ENCODE results near the gene KCTD18.

The KCTD18 gene

GRCh38 chr2:200461846-200462710 lies 47.8 kb downstream of the KCTD18 start:
- in situ Hi-C loops (cut with MboI; ENCODE audit: low sequenced_read_pairs) = loop anchor here (25.0 kb wide), 1 partner anchor 775 kb away; no protein-coding TSS in a partner anchor

GRCh38 chr2:200459101-200459500 lies 50.8 kb downstream of the KCTD18 start:
- in situ Hi-C loops (cut with MboI; ENCODE audit: low sequenced_read_pairs) = loop anchor here (25.0 kb wide), 1 partner anchor 772 kb away; no protein-coding TSS in a partner anchor

- in situ Hi-C loops (cut with MboI; ENCODE audit: low sequenced_read_pairs) = loop anchor here (25.0 kb wide), 1 partner anchor 769 kb away; no protein-coding TSS in a partner anchor
These were observed 53.3 kb downstream of the KCTD18 start for GRCh38 chr2:200456567-200456966.

GRCh38 chr2:200455958-200456421 lies 53.9 kb downstream of the KCTD18 start:
- in situ Hi-C loops (cut with MboI; ENCODE audit: low sequenced_read_pairs) = loop anchor here (25.0 kb wide), 1 partner anchor 769 kb away; no protein-coding TSS in a partner anchor

GRCh38 chr2:200454927-200455801 lies 54.7 kb downstream of the KCTD18 start:
- in situ Hi-C loops (cut with MboI; ENCODE audit: low sequenced_read_pairs) = loop anchor here (25.0 kb wide), 1 partner anchor 768 kb away; no protein-coding TSS in a partner anchor

- in situ Hi-C loops (cut with MboI; ENCODE audit: low sequenced_read_pairs) = loop anchor here (25.0 kb wide), 1 partner anchor 767 kb away; no protein-coding TSS in a partner anchor
These were observed 55.9 kb downstream of the KCTD18 start for GRCh38 chr2:200453853-200454534.

- in situ Hi-C loops (cut with MboI; ENCODE audit: low sequenced_read_pairs) = loop anchor here (25.0 kb wide), 1 partner anchor 766 kb away; no protein-coding TSS in a partner anchor
These were observed 56.6 kb downstream of the KCTD18 start for GRCh38 chr2:200453142-200453852.

- in situ Hi-C loops (cut with MboI; ENCODE audit: low sequenced_read_pairs) = loop anchor here (25.0 kb wide), 1 partner anchor 765 kb away; no protein-coding TSS in a partner anchor
These were observed 57.5 kb downstream of the KCTD18 start for GRCh38 chr2:200452377-200452776.

- in situ Hi-C loops (cut with MboI; ENCODE audit: low sequenced_read_pairs) = loop anchor here (25.0 kb wide), 1 partner anchor 764 kb away; no protein-coding TSS in a partner anchor
These were observed 58.4 kb downstream of the KCTD18 start for GRCh38 chr2:200451511-200451910.

GRCh38 chr2:200450288-200450687 lies 59.6 kb downstream of the KCTD18 start:
- in situ Hi-C loops (cut with MboI; ENCODE audit: low sequenced_read_pairs) = loop anchor here (25.0 kb wide), 1 partner anchor 763 kb away; no protein-coding TSS in a partner anchor

GRCh38 chr2:200449149-200449548 lies 60.7 kb downstream of the KCTD18 start:
- in situ Hi-C loops (cut with MboI; ENCODE audit: low sequenced_read_pairs) = no loop called here

- in situ Hi-C loops (cut with MboI; ENCODE audit: low sequenced_read_pairs) = no loop called here
These were observed 61.4 kb downstream of the KCTD18 start for GRCh38 chr2:200448455-200448854.

- in situ Hi-C loops (cut with MboI; ENCODE audit: low sequenced_read_pairs) = no loop called here
These were observed 62.6 kb downstream of the KCTD18 start for GRCh38 chr2:200447139-200447855.

GRCh38 chr2:200446612-200447011 lies 63.3 kb downstream of the KCTD18 start:
- in situ Hi-C loops (cut with MboI; ENCODE audit: low sequenced_read_pairs) = no loop called here

- in situ Hi-C loops (cut with MboI; ENCODE audit: low sequenced_read_pairs) = no loop called here
These were observed 64.6 kb downstream of the KCTD18 start for GRCh38 chr2:200445284-200445683.

GRCh38 chr2:200444530-200444929 lies 65.3 kb downstream of the KCTD18 start:
- in situ Hi-C loops (cut with MboI; ENCODE audit: low sequenced_read_pairs) = no loop called here

- in situ Hi-C loops (cut with MboI; ENCODE audit: low sequenced_read_pairs) = no loop called here
These were observed 66.0 kb downstream of the KCTD18 start for GRCh38 chr2:200443916-200444315.

- in situ Hi-C loops (cut with MboI; ENCODE audit: low sequenced_read_pairs) = no loop called here
These were observed 66.5 kb downstream of the KCTD18 start for GRCh38 chr2:200443376-200443775.

GRCh38 chr2:200442471-200442870 lies 67.4 kb downstream of the KCTD18 start:
- in situ Hi-C loops (cut with MboI; ENCODE audit: low sequenced_read_pairs) = no loop called here

Measured in HL-60/S4 (cell line).